Testis (tissue), 2 donors: ENCODE results near the gene FAIM2.

Experiments
- CTCF ChIP-seq, 3 experiments: fragments of 450-650 bp in 2 of 3; fragments of 200-600 bp in 1 of 3; sonication (generic) in 1 of 3; IDR thresholded peaks; one replicate each; pipeline ENCODE4 v1.5.1; 2016 to 2019; ENCODE audit warnings: antibody characterized with exemption in 3 of 3, mild to moderate bottlenecking in 2 of 3, moderate library complexity in 1 of 3
- POLR2A ChIP-seq: fragments of 450-650 bp; IDR thresholded peaks from one replicate; pipeline ENCODE4 v1.6.1; 2017; ENCODE audit warnings: antibody characterized with exemption, mild to moderate bottlenecking, moderate library complexity

GRCh38 chr12:49877066-49877465 lies 26.6 kb downstream of the FAIM2 start:
- TF ChIP-seq CTCF (IDR thresholded peaks at IDR 0.05), result no peak
- TF ChIP-seq POLR2A, result no peak
